ENCODE data around the gene SLC6A7. TPM values are rescaled to one million over a fixed set of nuclear protein-coding genes. Genes with fewer than 3 reads are reported as not detected.

Gene SLC6A7
- total RNA-seq, 4 donors from 2014 or later = not detected

DNA sequence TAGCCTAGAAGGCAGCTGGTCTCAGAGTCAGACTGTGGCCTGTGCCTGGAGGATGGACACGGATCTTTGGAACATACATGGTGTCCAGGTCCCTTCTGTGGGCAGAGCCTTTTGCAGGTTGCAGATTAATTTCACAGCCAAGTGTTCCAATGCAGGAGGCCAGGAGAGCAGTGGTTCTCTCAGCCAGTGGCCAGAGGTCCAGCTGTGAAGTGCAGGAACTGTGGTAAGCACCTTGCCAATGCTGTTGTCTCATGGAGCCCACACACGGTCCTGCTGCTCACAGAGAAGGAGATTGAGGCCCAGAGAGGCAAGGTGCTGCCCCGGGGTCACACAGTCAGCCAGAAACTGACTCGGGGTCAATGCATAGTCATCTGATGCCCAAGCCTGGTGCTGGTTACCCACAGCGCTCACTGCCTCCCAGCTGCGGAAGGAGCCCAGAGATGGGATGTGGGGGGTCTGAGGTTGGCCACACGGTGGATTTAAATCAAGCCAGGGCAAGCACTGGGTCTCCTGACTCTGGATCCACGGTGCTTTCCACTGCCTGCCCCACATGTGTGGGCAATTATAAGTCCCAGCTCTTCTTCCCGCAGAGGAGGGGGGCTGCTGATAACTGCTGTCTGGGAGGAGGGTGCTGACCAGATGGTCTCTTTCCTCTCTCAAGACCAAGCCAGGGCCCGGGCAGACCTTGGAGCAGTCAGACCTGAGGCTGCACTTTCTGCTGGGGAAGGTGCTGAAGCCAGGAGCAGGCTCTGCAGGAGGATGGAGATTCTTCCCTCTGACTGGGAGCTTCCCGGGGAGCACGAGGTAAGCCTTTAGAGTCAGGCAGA, 37.0 kb upstream of the SLC6A7 start:
- Histone ChIP-seq H3K36me3 (peaks cover 0 to 9% (median 0%) of the 10 kb centered on the region in 3 donors), H3K4me1 (peaks cover 0 to 82% (median 52%) of the 10 kb centered on the region in 4 donors), H3K27ac (peak overlapping the region; percentile 88 to 99 (median 95)), H3K4me3 (peak overlapping the region; percentile 53 to 70 (median 56)), H3K27me3 (no peaks in the 10 kb centered on the region), H3K9me3 (no peaks in the 10 kb centered on the region)
- WGBS, 2 donors = 17 to 40% methylated on average over 7 to 12 of the region's 12 CpGs
- no peak for DNase-seq (ENCODE audit: low spot score in 2 of 2)
- TF ChIP-seq EP300 (IDR thresholded peaks at IDR 0.05) (no peak), POLR2A (IDR thresholded peaks at IDR 0.05) (no peak)
- TF ChIP-seq, protein P1, sequence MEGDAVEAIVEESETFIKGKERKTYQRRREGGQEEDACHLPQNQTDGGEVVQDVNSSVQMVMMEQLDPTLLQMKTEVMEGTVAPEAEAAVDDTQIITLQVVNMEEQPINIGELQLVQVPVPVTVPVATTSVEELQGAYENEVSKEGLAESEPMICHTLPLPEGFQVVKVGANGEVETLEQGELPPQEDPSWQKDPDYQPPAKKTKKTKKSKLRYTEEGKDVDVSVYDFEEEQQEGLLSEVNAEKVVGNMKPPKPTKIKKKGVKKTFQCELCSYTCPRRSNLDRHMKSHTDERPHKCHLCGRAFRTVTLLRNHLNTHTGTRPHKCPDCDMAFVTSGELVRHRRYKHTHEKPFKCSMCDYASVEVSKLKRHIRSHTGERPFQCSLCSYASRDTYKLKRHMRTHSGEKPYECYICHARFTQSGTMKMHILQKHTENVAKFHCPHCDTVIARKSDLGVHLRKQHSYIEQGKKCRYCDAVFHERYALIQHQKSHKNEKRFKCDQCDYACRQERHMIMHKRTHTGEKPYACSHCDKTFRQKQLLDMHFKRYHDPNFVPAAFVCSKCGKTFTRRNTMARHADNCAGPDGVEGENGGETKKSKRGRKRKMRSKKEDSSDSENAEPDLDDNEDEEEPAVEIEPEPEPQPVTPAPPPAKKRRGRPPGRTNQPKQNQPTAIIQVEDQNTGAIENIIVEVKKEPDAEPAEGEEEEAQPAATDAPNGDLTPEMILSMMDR (IDR thresholded peaks at IDR 0.05) = no peak

DNA sequence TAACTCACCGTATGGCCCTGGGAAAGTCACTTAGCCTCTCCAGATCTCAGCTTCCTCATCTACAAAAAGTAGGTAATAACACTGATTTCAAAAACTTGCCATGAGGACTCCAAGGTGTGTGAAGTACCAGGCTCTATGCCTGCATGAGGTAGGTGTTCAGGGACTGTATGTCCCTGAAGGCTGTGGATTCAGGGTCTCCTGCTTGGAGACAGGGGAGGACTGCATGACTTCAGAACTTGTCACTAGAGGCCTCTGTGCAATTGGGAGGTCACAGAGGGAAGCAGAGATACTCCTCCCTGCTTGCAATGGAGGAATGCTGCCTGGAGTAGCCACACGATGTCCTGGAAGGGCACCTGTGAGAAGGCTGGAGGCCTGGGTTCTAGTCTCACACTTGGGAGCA, 36.4 kb upstream of the SLC6A7 start:
- Histone ChIP-seq H3K9me3 (no peaks in the 10 kb centered on the region), H3K27ac (peak overlapping the region; percentile 88 to 99 (median 95)), H3K27me3 (no peaks in the 10 kb centered on the region), H3K4me1 (peaks cover 0 to 82% (median 52%) of the 10 kb centered on the region in 4 donors), H3K36me3 (peaks cover 0 to 9% (median 0%) of the 10 kb centered on the region in 3 donors), H3K4me3 (peak overlapping the region; percentile 53 to 70 (median 56))
- 11 to 30% methylated on average over 2 of the region's 2 CpGs for WGBS, 2 donors
- DNase-seq (ENCODE audit: low spot score in 2 of 2) = no peak
- TF ChIP-seq POLR2A (IDR thresholded peaks at IDR 0.05) = no peak
- TF ChIP-seq, protein P1 (IDR thresholded peaks at IDR 0.05) = no peak
- TF ChIP-seq EP300 (IDR thresholded peaks at IDR 0.05) = no peak

DNA sequence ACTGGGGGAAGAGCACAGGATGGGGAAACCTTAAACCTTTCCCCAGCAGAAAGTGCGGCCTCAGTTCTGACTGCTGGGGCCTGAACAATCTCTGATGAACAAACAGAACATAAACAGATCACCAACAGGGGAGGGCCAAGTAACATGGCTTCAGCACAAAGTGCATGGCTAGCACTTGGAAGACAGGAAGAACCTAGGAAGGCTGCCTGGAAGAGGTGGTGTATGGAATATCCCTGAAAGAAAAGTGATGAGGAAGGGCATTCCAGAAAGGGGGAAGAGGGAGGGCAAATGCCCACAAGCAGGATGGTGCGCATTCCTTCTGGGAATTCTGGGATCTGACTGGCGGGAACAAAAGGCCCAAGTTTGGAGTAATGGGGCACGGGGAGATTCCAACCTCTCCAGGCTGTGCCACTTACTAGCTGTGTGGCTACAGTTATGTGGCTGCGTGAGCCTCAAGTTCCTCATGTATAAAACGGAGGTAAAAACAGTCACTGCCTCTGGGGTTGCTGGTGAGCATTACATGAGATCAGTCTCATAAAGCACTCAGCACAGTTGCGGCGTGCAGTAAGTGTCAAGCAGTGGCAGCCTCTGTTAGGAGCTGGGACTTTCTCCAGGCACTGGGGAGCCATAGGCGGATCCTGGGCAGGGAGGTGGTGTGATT, 35.8 kb upstream of the SLC6A7 start:
- TF ChIP-seq, protein P1 (IDR thresholded peaks at IDR 0.05) = peak in 1 of 5 experiments; percentile 28
- TF ChIP-seq EP300 (IDR thresholded peaks at IDR 0.05) (peak in 1 of 2 donors; percentile 78), POLR2A (IDR thresholded peaks at IDR 0.05) (peak; percentile 17 to 26)
- H3K27ac ChIP-seq = peak overlapping the region; percentile 88 to 99 (median 95)
- peaks cover 0 to 9% (median 0%) of the 10 kb centered on the region in 3 donors for H3K36me3 ChIP-seq
- no peak for DNase-seq (ENCODE audit: low spot score in 2 of 2)
- H3K27me3 ChIP-seq = no peaks in the 10 kb centered on the region
- WGBS, 2 donors = 24% methylated on average over 9 of the region's 9 CpGs
- peak overlapping the region; percentile 53 to 70 (median 56) for H3K4me3 ChIP-seq
- peaks cover 0 to 82% (median 53%) of the 10 kb centered on the region in 4 donors for H3K4me1 ChIP-seq
- H3K9me3 ChIP-seq = no peaks in the 10 kb centered on the region

DNA sequence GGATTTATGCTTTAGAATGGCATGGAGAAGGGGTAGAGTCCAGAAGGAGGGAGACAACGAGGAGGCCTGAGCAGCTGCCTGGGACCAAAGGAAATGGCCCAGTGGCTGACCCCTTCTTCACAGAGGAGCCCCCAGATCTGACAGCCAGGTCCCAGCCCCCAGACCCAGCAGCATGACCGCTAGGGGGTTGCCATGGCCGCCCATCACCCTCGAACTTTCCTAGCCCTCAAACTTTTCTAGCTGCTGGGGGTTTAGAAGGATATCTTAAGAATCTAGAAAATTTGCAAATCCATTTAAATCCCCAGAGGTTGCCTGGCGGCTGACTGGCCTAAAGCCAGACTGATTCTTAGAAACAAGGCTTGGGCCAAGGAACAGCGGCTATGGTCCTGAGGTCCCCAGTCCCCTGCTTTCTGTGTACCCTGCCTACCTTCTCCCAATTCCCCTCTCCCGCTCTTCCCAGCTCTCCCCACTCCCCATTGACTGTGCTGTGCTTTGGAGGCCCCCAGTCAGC, 35.2 kb upstream of the SLC6A7 start:
- H3K9me3 ChIP-seq = no peaks in the 10 kb centered on the region
- peaks cover 0 to 9% (median 0%) of the 10 kb centered on the region in 3 donors for H3K36me3 ChIP-seq
- WGBS, 2 donors = 26 to 31% methylated on average over 7 of the region's 7 CpGs
- no peak for DNase-seq (ENCODE audit: low spot score in 2 of 2)
- peak overlapping the region; percentile 88 to 99 (median 95) for H3K27ac ChIP-seq
- no peaks in the 10 kb centered on the region for H3K27me3 ChIP-seq
- H3K4me3 ChIP-seq = peak overlapping the region; percentile 53 to 70 (median 56)
- peaks cover 0 to 82% (median 50%) of the 10 kb centered on the region in 4 donors for H3K4me1 ChIP-seq
- TF ChIP-seq, protein P1 (IDR thresholded peaks at IDR 0.05) = peak in 1 of 5 experiments; percentile 18
- TF ChIP-seq EP300 (IDR thresholded peaks at IDR 0.05) = no peak

Measured in tibial nerve (tissue), 4 donors.